Parathyroid adenoma (tissue), 2 donors: Measurements from ENCODE around the gene SMPX.

Experiments
- H2AFZ ChIP-seq: fragments of 300-600 bp; sonication (generic); one replicate; pipeline ENCODE4 v1.7.0; 2017; ENCODE audit warnings: antibody characterized with exemption, mild to moderate bottlenecking
- H3K27ac ChIP-seq: fragments of 300-600 bp; sonication (generic); one replicate; pipeline ENCODE4 v1.7.0; 2017
- H3K27me3 ChIP-seq: fragments of 300-600 bp; sonication (generic); one replicate; pipeline ENCODE4 v1.7.0; 2017; ENCODE audit warnings: low read length; ENCODE audit not compliant: control insufficient read depth, insufficient read depth
- H3K36me3 ChIP-seq: fragments of 300-600 bp; sonication (generic); one replicate; pipeline ENCODE4 v1.7.0; 2017; ENCODE audit warnings: low read length; ENCODE audit not compliant: control insufficient read depth, insufficient read depth
- H3K4me1 ChIP-seq: fragments of 300-600 bp; sonication (generic); one replicate; pipeline ENCODE4 v1.7.0; 2017; ENCODE audit warnings: control low read depth
- H3K4me2 ChIP-seq: fragments of 300-600 bp; sonication (generic); one replicate; pipeline ENCODE4 v1.7.0; 2017; ENCODE audit warnings: low read length
- H3K4me3 ChIP-seq: fragments of 300-600 bp; sonication (generic); one replicate; pipeline ENCODE4 v1.7.0; 2017; ENCODE audit warnings: low read depth, low read length
- H3K79me2 ChIP-seq: fragments of 300-600 bp; sonication (generic); one replicate; pipeline ENCODE4 v1.7.0; 2017; ENCODE audit warnings: control low read depth
- H3K9ac ChIP-seq: fragments of 300-600 bp; sonication (generic); one replicate; pipeline ENCODE4 v1.7.0; 2017; ENCODE audit warnings: mild to moderate bottlenecking
- H3K9me3 ChIP-seq: fragments of 300-600 bp; sonication (generic); one replicate; pipeline ENCODE4 v1.7.0; 2017; ENCODE audit warnings: low read length; ENCODE audit not compliant: control insufficient read depth
- TF ChIP-seq, protein P1 (sequence below): fragments of 300-600 bp; sonication (generic); IDR thresholded peaks from one replicate; pipeline ENCODE4 v1.7.0; 2017; ENCODE audit warnings: antibody characterized with exemption, mild to moderate bottlenecking
- donor health status: primary hyperparathyroidism.

The SMPX gene

DNA sequence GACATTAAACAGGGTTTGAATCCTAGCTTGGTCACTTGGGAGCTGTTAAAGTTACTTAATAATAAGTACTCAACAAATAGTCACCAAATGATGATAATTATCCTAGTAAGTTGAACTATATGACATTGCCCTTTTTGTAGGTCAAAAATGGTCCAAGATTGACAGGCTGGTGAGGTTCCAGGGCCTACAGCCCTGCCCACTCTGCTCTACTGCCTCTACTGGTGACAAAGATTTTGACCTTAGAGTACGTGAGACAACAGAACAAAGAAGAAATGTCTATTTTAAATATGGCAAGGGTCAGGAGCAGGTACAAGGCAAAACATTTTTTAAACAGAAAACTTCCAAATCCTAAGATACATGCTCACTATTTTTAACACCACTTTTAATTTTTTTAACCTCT, 572 bp upstream of the SMPX start:
- no peak overlapping the region for H3K27ac ChIP-seq

DNA sequence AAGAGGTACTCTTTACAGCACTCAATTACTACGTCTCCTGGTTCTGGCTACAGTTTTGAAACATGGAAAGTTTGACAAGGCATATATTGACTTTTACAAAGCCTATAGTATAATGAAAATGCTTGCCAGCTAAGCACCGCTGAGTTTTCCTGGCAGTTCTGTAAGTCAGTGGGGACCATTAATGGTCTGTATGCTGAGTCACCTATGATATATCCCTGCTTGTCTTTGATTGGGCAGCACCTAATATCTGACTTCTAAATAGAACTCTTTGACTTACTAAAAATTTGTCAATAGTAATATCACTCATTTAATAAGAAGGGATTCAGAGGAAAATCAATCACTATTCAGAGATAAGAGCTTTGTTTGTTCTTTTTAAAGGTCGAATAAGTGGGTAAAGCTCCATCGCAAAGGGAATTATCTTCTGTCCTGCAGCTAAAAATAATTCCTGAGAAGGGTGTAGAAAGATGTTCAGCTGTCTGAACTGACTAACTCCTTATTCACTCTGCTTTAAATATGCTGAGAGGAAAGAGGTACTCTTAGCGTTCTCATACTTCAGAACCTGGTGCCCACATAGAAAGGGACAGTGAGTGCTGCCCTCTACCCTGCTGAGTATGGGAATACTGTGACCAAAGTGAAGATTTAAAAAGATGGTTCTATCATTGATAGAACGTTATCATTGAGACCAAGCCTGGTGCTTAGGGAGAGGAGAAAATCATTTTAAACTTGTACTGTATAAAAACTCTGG, 959 bp downstream of the SMPX start:
- Histone ChIP-seq H3K9me3 (no peaks in the 10 kb centered on the region), H3K9ac (no peak overlapping the region)

More for the DNA sequence above, 572 bp upstream of the SMPX start:
- H3K4me3 ChIP-seq = no peak overlapping the region
- H3K9ac ChIP-seq = no peak overlapping the region
- TF ChIP-seq, protein P1, sequence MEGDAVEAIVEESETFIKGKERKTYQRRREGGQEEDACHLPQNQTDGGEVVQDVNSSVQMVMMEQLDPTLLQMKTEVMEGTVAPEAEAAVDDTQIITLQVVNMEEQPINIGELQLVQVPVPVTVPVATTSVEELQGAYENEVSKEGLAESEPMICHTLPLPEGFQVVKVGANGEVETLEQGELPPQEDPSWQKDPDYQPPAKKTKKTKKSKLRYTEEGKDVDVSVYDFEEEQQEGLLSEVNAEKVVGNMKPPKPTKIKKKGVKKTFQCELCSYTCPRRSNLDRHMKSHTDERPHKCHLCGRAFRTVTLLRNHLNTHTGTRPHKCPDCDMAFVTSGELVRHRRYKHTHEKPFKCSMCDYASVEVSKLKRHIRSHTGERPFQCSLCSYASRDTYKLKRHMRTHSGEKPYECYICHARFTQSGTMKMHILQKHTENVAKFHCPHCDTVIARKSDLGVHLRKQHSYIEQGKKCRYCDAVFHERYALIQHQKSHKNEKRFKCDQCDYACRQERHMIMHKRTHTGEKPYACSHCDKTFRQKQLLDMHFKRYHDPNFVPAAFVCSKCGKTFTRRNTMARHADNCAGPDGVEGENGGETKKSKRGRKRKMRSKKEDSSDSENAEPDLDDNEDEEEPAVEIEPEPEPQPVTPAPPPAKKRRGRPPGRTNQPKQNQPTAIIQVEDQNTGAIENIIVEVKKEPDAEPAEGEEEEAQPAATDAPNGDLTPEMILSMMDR = no peak
- no peaks in the 10 kb centered on the region for H3K79me2 ChIP-seq
- no peak overlapping the region for H2AFZ ChIP-seq
- no peaks in the 10 kb centered on the region for H3K9me3 ChIP-seq
- H3K27me3 ChIP-seq = no peaks in the 10 kb centered on the region
- no peak overlapping the region for H3K4me2 ChIP-seq
- H3K4me1 ChIP-seq = no peaks in the 10 kb centered on the region
- no peaks in the 10 kb centered on the region for H3K36me3 ChIP-seq

DNA sequence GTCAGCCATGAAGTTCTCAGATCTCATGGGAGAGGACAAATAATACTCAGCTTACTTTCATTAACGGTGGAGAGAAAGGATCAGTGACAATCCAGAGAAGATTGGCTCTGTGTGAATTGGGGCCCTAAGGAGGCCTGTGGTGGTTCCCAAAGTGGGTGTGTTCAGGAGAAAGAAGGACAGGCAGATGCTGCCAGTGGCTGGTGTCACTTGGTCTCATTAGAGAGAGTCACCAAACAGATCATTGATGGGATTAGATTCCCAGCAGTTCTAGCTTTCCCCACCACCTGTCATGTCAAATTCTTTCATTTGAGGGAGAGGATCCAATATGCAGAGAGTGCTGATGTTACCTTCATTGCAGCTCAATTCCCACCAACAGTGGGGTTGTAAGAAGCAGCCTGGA, 8.0 kb downstream of the SMPX start:
- TF ChIP-seq, protein P1 = no peak
- no peaks in the 10 kb centered on the region for H3K9me3 ChIP-seq
- no peak overlapping the region for H3K4me3 ChIP-seq
- H2AFZ ChIP-seq = no peak overlapping the region
- no peaks in the 10 kb centered on the region for H3K27me3 ChIP-seq
- no peaks in the 10 kb centered on the region for H3K36me3 ChIP-seq
- no peak overlapping the region for H3K9ac ChIP-seq
- no peaks in the 10 kb centered on the region for H3K4me1 ChIP-seq
- H3K79me2 ChIP-seq = no peaks in the 10 kb centered on the region
- no peak overlapping the region for H3K4me2 ChIP-seq
- H3K27ac ChIP-seq = no peak overlapping the region

More for the DNA sequence above, 959 bp downstream of the SMPX start:
- Histone ChIP-seq H3K79me2 (no peaks in the 10 kb centered on the region), H2AFZ (no peak overlapping the region), H3K4me3 (no peak overlapping the region), H3K4me2 (no peak overlapping the region), H3K4me1 (no peaks in the 10 kb centered on the region), H3K36me3 (no peaks in the 10 kb centered on the region), H3K27ac (no peak overlapping the region), H3K27me3 (no peaks in the 10 kb centered on the region)
- TF ChIP-seq, protein P1 = no peak

DNA sequence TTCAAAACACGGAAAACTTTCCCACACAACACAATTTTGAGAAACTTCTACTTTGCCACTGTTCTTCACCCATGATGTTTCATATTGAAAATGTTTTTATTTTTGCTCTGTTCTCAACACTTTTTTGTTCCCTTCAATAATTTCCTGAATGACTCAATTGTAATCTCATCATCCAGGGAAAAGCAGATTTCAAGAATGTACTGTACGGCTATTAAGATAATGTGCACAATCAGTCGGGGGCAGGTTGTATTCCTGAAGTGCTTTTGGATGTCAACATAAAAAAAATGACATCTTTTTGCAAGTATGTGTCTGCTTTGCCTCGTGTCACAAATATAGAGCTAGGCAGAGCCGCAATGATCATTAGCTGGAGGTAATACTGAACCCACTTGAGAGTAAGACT, 9.7 kb downstream of the SMPX start:
- Histone ChIP-seq H2AFZ (no peak overlapping the region), H3K9ac (no peak overlapping the region), H3K27ac (no peak overlapping the region), H3K36me3 (no peaks in the 10 kb centered on the region), H3K4me1 (no peaks in the 10 kb centered on the region), H3K27me3 (no peaks in the 10 kb centered on the region), H3K9me3 (no peaks in the 10 kb centered on the region), H3K4me2 (no peak overlapping the region), H3K4me3 (no peak overlapping the region), H3K79me2 (no peaks in the 10 kb centered on the region)
- TF ChIP-seq, protein P1 = no peak

DNA sequence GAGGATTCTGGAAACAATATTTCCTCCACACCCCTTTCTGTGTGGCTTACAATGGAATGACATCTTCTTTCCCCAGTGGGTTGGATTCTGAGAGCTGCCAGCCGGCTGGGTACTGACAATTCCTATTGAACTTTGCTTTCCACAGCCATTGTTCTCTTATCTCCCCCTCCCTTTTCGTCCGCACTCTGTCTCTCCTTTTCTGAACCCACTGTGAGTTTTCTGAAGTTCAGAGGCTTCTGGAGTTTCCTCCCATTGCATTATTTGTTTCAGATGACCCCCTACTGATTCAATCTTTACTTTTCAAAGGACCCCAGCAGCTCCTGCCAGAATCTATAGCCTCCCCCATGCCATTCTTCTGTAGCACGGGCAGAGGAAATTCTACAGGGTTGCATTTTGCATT, 10.4 kb downstream of the SMPX start:
- Histone ChIP-seq H2AFZ (no peak overlapping the region), H3K36me3 (no peaks in the 10 kb centered on the region), H3K4me2 (no peak overlapping the region), H3K27ac (no peak overlapping the region), H3K4me1 (no peaks in the 10 kb centered on the region), H3K79me2 (no peaks in the 10 kb centered on the region), H3K9me3 (no peaks in the 10 kb centered on the region), H3K4me3 (no peak overlapping the region), H3K27me3 (no peaks in the 10 kb centered on the region), H3K9ac (no peak overlapping the region)
- TF ChIP-seq, protein P1 = no peak
